NCI-H748 (cell line): ENCODE measurements around the gene KMO.

Experiments used
- DNase-seq: peaks from one replicate; lab custom pipeline; 2025; ENCODE audit not compliant: unreplicated experiment; lab: John Stamatoyannopoulos, UW

KMO gene

GRCh38 chr1:241592273-241592958 is 60.2 kb downstream of the KMO start:
- no peak for DNase-seq

- no peak for DNase-seq
Observed at GRCh38 chr1:241593186-241593585, 61.0 kb downstream of the KMO start.

- DNase-seq = no peak
Observed at GRCh38 chr1:241596633-241597032, 64.5 kb downstream of the KMO start.

- no peak for DNase-seq
Observed at GRCh38 chr1:241598249-241598648, 66.1 kb downstream of the KMO start.

- DNase-seq = no peak
Observed at GRCh38 chr1:241600496-241600901, 68.3 kb downstream of the KMO start.

- DNase-seq = no peak
Observed at GRCh38 chr1:241603731-241604245, 71.6 kb downstream of the KMO start.

GRCh38 chr1:241605146-241605805 is 73.1 kb downstream of the KMO start:
- DNase-seq = no peak

GRCh38 chr1:241606544-241606943 is 74.4 kb downstream of the KMO start:
- no peak for DNase-seq

GRCh38 chr1:241607497-241607896 is 75.3 kb downstream of the KMO start:
- no peak for DNase-seq

GRCh38 chr1:241608379-241609033 is 76.3 kb downstream of the KMO start:
- DNase-seq = no peak

GRCh38 chr1:241610056-241610815 is 78.1 kb downstream of the KMO start:
- peak; percentile 47 for DNase-seq

- DNase-seq = peak; percentile 70
Observed at GRCh38 chr1:241611063-241611462, 78.9 kb downstream of the KMO start.

- no peak for DNase-seq
Observed at GRCh38 chr1:241611736-241612135, 79.6 kb downstream of the KMO start.

GRCh38 chr1:241612533-241613477 is 80.6 kb downstream of the KMO start:
- no peak for DNase-seq

GRCh38 chr1:241614144-241614543 is 82.0 kb downstream of the KMO start:
- DNase-seq = no peak

GRCh38 chr1:241614572-241614971 is 82.4 kb downstream of the KMO start:
- no peak for DNase-seq

GRCh38 chr1:241615043-241615974 is 83.1 kb downstream of the KMO start:
- DNase-seq = no peak

GRCh38 chr1:241617426-241617825 is 85.2 kb downstream of the KMO start:
- DNase-seq = no peak

GRCh38 chr1:241622669-241623068 is 90.5 kb downstream of the KMO start:
- DNase-seq = no peak
